A549 treated with AZD9567 at 1 μM for 4 hours (cell line): ENCODE data around the gene SAC3D1. TPM values are rescaled to one million over a fixed set of nuclear protein-coding genes. Genes with fewer than 3 reads are reported as not detected.

ENCODE experiments used
- total RNA-seq: library from RNA; stranded (reverse); fragments of 200-300 nt; extraction: Qiagen RNA extraction; gene quantifications from 5 replicates; pipeline ENCODE4 v1.2.3, GENCODE V29; 2022; ENCODE audit not compliant: insufficient read depth

Gene SAC3D1
- 28.1 to 60.9 TPM (median 56.5 TPM) in 5 replicates for total RNA-seq

DNA sequence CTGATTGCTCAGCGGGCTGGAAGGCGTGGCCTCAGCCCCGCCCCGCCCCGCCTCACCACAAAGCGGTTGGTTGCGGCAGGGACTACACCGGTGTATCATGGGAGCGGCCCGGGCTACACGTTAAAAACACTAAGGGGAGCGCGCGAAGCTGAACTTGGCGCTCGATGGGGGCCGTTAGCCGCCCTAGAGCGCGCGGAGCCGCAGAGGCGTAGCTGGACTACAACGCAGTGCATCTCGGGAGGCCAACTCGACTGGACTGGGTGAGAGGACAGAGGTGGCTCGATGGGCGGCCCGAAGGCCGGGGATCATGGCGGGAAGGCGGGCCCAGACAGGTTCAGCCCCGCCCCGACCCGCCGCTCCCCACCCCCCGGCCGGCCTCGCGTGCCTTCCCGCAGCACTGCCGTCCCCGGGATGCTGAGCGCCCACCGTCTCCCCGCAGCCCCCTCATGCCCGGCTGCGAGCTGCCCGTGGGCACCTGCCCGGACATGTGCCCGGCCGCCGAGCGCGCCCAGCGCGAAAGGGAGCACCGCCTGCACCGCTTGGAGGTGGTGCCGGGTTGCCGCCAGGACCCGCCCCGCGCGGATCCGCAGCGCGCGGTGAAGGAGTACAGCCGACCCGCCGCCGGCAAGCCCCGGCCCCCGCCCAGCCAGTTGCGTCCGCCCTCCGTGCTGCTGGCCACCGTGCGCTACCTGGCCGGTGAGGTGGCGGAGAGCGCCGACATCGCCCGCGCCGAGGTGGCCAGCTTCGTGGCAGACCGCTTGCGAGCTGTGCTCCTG is at the start of gene SAC3D1:
Gene SAC3D1, plus strand, starts transcription at position 364 of the 776 bp plus-strand sequence. Its CDS starts 83 bp downstream, at position 447.

DNA sequence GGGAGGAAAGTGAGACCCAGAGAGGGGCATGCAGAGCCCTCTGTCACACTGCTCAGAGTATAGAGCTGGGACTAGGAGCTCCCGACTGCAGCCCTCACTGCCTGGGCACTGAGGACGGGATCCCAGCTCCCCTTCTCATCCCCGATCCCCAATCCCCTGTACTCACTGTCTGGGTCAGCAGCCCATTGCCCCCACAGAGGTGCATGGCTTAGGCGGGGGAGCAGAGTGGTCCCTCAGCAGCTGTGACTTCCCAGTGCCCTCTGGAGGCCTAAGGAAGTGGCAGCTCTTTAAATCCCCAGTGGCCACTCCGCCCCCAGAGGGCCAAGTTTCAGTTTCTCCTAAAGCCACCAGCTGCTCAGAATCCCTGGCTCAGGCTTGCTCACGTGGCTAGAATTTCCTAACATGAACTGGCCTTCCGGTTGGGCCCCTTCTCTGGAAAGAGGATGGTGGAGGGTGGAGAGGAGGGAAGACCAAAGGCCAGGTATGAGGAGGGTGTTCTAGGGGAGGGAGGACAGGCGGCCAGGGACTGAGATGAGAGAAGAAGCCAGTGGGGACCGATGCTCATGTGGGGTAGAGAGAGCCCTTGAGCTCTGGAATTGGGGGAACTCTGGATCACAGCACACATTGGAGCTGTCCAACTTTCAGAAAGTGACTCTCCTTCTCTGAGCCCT is 44.2 kb upstream of the SAC3D1 start, which contains the start of gene BATF2:
Gene BATF2, minus strand, starts transcription at position 262 of the 671 bp plus-strand sequence. Its CDS starts 57 bp downstream, at position 205.

DNA sequence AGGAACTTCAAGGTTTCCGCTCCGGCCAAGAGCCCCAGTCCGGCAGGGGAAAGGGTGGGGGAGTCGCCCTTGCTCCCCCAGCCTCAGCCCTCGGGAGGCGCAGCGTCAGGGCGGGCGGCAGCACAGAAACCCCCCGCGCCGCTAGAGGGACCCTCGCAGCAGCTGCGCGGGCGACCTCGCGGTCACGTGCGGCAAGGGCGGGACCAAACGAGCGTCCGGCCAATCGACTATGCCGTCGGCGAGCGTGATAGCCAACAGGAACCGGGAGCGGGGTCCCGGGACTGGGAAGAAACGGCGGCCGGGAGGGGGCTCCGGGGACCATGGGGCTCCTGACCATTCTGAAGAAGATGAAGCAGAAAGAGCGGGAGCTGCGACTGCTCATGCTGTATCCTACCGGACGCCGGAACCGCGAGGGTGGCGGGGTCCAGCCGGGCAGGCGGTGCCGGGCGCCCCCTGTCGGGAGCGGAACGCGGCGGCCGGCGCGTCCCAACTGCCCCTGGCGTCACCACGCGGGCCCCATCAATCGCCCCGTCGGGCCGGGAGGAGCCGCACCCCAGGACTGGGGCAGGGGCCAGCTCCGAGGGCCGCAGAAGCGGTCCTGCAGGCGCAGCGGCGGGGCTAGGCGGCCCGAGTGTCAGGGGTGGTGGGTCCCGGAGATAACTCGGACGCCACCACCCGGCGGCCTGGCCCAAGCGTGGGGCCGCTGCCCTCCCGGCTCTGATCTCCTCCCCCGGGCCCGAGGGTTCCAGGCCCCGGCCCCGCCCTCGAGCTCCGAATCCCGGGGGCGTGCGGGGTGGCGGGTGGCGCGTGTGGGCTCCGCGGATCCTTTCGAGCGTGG is 26.9 kb upstream of the SAC3D1 start, which contains the start of gene ARL2:
Gene ARL2, plus strand, starts transcription at position 273 of the 838 bp plus-strand sequence. Its CDS starts 48 bp downstream, at position 321.

DNA sequence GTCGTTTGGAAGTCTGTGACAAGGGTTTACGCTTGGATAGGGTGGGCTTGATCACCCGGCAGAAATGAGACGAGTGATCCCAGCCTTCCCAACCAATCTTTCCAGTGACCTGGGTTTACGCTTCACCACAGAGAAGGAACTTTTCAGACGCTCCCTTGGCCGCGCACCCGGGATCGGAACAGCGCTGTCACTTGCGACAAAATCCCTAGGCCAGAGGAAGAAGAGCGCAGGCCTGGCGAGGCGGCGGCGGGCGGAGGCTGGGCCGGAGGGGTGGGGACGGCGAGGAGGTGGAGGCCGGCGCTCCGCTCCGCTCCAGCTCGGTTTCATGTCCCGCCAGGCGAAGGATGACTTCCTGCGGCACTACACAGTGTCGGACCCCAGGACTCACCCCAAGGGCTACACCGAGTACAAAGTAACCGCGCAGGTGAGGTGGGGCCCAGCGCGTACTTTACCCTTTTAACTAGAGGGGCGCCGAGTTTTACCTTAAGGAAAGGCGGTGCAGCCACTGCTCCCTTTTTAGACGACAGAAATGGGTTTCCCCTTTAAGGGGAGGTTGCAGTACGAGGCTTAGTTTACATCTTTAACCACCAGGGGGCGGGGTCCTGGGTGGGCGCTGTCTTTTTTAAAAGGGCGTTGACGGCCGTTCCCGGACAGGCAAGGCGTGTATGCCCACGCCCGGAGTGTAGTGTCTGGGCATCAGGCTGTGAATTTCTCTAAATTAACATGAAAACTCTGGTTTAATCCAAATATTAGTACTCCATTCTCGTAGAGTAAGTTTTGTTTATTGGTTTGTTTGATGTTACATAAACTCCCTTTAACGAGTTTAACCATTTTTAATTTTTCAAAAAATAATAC is 13.6 kb upstream of the SAC3D1 start, which contains the start of gene SNX15:
Gene SNX15, plus strand, starts transcription at position 227 of the 855 bp plus-strand sequence. Its CDS starts 99 bp downstream, at position 326.

DNA sequence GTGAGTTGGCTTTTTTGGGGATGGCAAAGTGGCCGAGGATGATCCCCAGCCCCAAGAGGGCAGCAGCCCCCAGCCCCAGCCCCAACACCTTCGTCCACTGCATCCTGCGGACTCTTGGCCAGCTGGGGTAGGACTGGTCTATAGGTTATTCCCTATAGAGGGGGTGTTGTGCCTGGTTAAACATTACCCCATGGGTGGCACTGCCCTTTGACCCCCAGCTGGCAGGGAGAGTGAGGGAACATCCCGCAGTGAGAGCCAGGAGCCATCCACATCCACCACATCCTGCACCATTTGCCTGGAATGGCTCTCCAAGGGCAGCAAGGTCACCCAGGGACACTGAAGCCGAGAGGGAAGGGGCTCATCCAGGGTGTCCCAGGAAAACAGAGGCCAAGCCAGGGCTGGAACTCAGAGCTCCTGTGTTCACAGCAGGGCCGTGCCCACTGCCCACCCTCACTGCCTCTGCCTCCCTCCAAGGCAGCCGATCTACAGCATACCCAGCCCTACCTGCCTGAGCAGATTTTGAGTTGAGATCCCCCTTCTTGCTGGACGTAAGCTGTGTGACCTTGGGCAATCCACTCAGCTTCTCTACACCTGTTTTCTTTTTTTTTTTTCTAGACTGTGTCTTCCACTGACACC is 17.5 kb downstream of the SAC3D1 start, which contains the start of gene NAALADL1:
Gene NAALADL1, minus strand, starts transcription at position 135 of the 636 bp plus-strand sequence. Its CDS starts 32 bp downstream, at position 103.

DNA sequence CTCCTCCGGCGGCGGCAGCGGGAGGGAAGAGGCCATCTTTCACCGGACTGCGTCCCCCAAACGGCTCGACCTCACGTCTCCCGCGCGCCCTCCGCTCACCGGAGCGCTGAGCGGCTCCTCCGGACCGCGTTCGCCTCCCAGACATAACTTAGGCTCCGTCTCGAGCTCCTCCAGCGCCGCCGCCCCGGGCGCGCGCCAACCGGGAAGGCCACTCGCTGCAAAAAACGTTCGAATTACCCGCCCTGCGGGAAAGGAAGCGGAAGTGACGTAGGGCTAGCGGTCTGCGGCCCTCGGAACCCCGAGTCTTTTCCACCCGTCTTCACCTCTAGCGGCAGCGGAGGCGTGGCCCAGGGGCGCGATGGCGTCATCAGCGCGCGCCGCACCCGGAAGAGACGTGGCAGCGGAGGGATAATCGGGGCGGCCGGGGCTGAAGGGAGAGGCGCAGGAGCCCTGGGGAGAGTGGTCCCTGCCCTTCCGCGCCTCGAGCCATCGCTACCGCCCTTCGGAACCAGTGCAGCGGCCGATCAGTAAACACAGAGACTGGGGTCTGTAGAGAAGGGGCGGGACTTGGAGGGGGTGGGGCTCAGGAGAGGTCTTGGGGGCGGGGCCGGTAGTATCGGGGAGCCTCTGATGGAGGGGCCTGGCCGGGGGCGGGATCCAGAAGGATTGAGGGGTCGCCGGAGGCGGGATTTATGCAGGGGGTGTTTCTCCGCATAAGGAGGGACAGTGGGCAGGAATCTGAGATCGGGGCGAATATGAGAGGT is 43.0 kb downstream of the SAC3D1 start, which contains the start of the genes CDCA5 and ZFPL1:
Gene CDCA5, minus strand, starts transcription at position 207 of the 764 bp plus-strand sequence. Its CDS starts 62 bp downstream, at position 145.
Gene ZFPL1, plus strand, starts transcription at position 389 of the 764 bp plus-strand sequence. CDS start 477 bp downstream, outside the sequence.

Other genes with a start within 250 kb of the SAC3D1 start
- gene MAP4K2, start 238.0 kb upstream of the SAC3D1 start, total RNA-seq, result 5.6 to 9.3 TPM (median 7.9 TPM) in 5 replicates
- 36.7 to 42.8 TPM (median 41.1 TPM) in 5 replicates for gene MEN1, start 230.7 kb upstream of the SAC3D1 start, total RNA-seq
- gene CDC42BPG, start 196.6 kb upstream of the SAC3D1 start, total RNA-seq, result 0.66 to 1.3 TPM (median 1.2 TPM) in 5 replicates
- 91.2 to 130 TPM (median 114 TPM) in 5 replicates for gene EHD1, start 162.6 kb upstream of the SAC3D1 start, total RNA-seq
- 8.4 to 25.0 TPM (median 22.0 TPM) in 5 replicates for gene ATG2A, start 124.0 kb upstream of the SAC3D1 start, total RNA-seq
- gene PPP2R5B, start 116.5 kb upstream of the SAC3D1 start, total RNA-seq, result 3.9 to 9.0 TPM (median 4.9 TPM) in 5 replicates
- not detected in 5 replicates for gene GPHA2, start 105.3 kb upstream of the SAC3D1 start, total RNA-seq
- gene MAJIN, start 69.1 kb upstream of the SAC3D1 start, total RNA-seq, result not detected in 5 replicates
- 0.32 to 0.72 TPM (median 0.56 TPM) in 4 of 5 replicates, not detected in the other for gene BATF2, start 44.2 kb upstream of the SAC3D1 start, total RNA-seq
- gene ARL2, start 27.1 kb upstream of the SAC3D1 start, total RNA-seq, result 178 to 191 TPM (median 184 TPM) in 5 replicates
- gene SNX15, start 13.8 kb upstream of the SAC3D1 start, total RNA-seq, result 21.5 to 38.9 TPM (median 23.0 TPM) in 5 replicates
- gene NAALADL1, start 17.3 kb downstream of the SAC3D1 start, total RNA-seq, result 0.10 to 0.11 TPM (median 0.10 TPM) in 3 of 5 replicates, not detected in the others
- gene CDCA5, start 42.8 kb downstream of the SAC3D1 start, total RNA-seq, result 53.7 to 73.8 TPM (median 71.6 TPM) in 5 replicates
- gene ZFPL1, start 43.0 kb downstream of the SAC3D1 start, total RNA-seq, result 36.2 to 60.8 TPM (median 37.2 TPM) in 5 replicates
- gene VPS51, start 55.0 kb downstream of the SAC3D1 start, total RNA-seq, result 53.4 to 56.1 TPM (median 54.3 TPM) in 5 replicates
- 5.2 to 8.9 TPM (median 7.1 TPM) in 5 replicates for gene TM7SF2, start 70.7 kb downstream of the SAC3D1 start, total RNA-seq
- 18.0 to 24.2 TPM (median 22.8 TPM) in 5 replicates for gene ZNHIT2, start 76.5 kb downstream of the SAC3D1 start, total RNA-seq
- 717 to 1,025 TPM (median 998 TPM) in 5 replicates for gene FAU, start 80.9 kb downstream of the SAC3D1 start, total RNA-seq
- 63.0 to 75.1 TPM (median 69.6 TPM) in 5 replicates for gene MRPL49, start 81.1 kb downstream of the SAC3D1 start, total RNA-seq
- 32.1 to 46.1 TPM (median 43.1 TPM) in 5 replicates for gene SYVN1, start 93.3 kb downstream of the SAC3D1 start, total RNA-seq
- gene SPDYC, start 129.0 kb downstream of the SAC3D1 start, total RNA-seq, result not detected in 5 replicates
- 99.3 to 109 TPM (median 108 TPM) in 5 replicates for gene CAPN1, start 140.7 kb downstream of the SAC3D1 start, total RNA-seq
- gene POLA2, start 220.8 kb downstream of the SAC3D1 start, total RNA-seq, result 10.7 to 16.6 TPM (median 12.9 TPM) in 5 replicates